ENCODE measurements around the gene CLEC4D. TPM values are rescaled to one million over a fixed set of nuclear protein-coding genes. Genes with fewer than 3 reads are reported as not detected.
"Not testable (repeated sequence)": the region's sequence is repeated elsewhere in the genome, so short reads cannot be mapped to it uniquely, and the experiment has no call there.

CLEC4D gene
- under 1 TPM in 1 of 6 donors, not detected in 5; 0.51 TPM for polyA plus RNA-seq (ENCODE audit: low read depth in 6 of 6)

- DNase-seq (no peak), ATAC-seq (ENCODE audit: low read depth in 2 of 2) (no peak)
- Mint-ChIP-seq H3K27ac (no peak within 1 kb of the TSS), H3K27me3 (peaks cover 32 to 62% (median 56%) of the 10 kb centered on the region in 3 donors), H3K4me1 (peaks cover 6 to 17% (median 13%) of the 10 kb centered on the region in 3 donors), H3K36me3 (no peaks in the 10 kb centered on the region), H3K9me3 (peaks cover 0 to 1% (median 0%) of the 10 kb centered on the region in 7 donors), H3K4me3 (no peak within 1 kb of the TSS)
Observed at GRCh38 chr12:8513256-8513655, at the start of gene CLEC4D. CLEC4D (plus strand) TSS chr12:8513503; CDS start chr12:8513733, 230 bp downstream.

GRCh38 chr12:8465301-8465996 lies 47.9 kb upstream of the CLEC4D start:
- Mint-ChIP-seq H3K27ac (no peak overlapping the region), H3K27me3 (peaks cover 25 to 27% (median 26%) of the 10 kb centered on the region in 3 donors), H3K36me3 (no peaks in the 10 kb centered on the region), H3K9me3 (peaks cover 0 to 17% (median 5%) of the 10 kb centered on the region in 7 donors), H3K4me1 (no peaks in the 10 kb centered on the region), H3K4me3 (no peak overlapping the region)
- DNase-seq (no peak), ATAC-seq (ENCODE audit: low read depth in 2 of 2) (no peak)

DNA sequence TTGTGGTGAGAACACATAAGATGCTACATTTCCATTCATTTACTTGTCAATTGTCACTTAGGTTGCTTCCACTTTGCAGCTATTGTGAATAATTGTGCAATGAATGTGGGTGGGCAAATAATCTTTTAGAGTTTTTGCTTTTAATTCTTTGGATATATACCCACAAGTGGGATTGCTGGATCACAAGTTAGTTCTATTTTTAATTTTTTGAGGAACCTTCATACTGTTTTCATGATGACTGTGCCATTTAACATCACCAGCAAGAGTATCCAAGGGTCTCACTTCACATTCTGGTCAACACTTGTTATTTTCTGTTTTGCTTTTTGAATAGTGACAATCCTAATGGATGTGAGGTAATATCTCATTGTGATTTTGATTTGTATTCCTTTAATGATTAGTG lies 47.1 kb upstream of the CLEC4D start:
- H3K9me3 Mint-ChIP-seq, result peaks cover 0 to 17% (median 5%) of the 10 kb centered on the region in 7 donors
- H3K4me3 Mint-ChIP-seq, result no peak overlapping the region
- no peak overlapping the region for H3K27ac Mint-ChIP-seq
- no peaks in the 10 kb centered on the region for H3K4me1 Mint-ChIP-seq
- H3K36me3 Mint-ChIP-seq, result no peaks in the 10 kb centered on the region
- peaks cover 19 to 31% (median 26%) of the 10 kb centered on the region in 3 donors for H3K27me3 Mint-ChIP-seq
- ATAC-seq (ENCODE audit: low read depth in 2 of 2) (no peak), DNase-seq (no peak)

DNA sequence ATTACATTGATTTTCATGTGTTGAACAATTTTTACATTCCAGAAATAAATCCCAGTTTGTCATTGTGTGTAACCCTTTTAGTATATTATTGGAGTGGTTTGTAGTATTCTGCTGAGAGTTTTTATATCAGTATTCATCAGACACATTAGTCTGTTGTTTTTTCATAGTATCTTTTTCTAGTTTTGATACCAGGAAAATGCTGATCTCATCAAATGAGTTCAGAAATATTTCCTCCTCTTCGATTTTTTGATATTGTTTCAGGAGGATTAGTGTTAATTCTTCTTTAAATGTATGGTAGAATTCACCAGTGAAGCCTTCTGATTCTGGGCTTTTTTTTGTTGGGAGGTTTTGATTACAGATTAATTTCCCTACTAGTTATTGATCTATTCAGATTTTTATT lies 42.2 kb upstream of the CLEC4D start:
- Mint-ChIP-seq H3K4me1 (no peaks in the 10 kb centered on the region), H3K36me3 (no peaks in the 10 kb centered on the region), H3K9me3 (peaks cover 0 to 26% (median 5%) of the 10 kb centered on the region in 7 donors), H3K27me3 (peaks cover 32 to 59% (median 35%) of the 10 kb centered on the region in 3 donors), H3K4me3 (no peak overlapping the region), H3K27ac (no peak overlapping the region)
- DNase-seq, result no peak
- no peak for ATAC-seq (ENCODE audit: low read depth in 2 of 2)

DNA sequence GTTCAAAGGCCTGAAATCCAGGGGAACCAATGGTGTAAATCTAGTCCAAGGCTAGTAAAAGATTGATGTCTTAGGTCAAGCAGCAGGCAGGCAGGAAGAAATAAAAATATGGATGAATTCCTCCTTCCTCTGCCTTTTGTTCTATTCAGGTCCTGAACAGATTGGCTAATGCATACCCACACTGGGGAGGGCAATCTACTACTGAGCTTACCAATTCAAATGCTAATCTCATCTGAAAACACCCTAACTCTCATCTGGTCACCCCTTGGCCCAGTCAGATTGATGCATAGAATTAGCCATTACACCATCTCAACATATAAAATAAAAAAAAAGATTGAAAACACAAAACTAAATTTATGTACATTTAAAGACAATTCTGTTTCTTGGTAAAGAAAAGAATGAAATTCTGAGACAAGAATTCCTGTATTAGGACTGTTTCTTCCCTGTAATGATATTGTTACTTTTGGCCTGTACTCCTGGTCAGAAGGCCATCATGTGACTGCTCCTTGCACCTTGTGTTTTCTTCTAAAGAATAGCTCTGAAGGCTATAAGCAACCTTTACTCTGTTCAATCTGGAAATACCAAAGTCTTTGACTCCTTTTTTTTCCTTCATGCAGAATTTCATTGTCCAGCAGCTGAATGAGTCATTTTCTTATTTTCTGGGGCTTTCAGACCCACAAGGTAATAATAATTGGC lies 37.6 kb upstream of the CLEC4D start:
- Mint-ChIP-seq H3K27me3 (peaks cover 21 to 42% (median 26%) of the 10 kb centered on the region in 3 donors), H3K27ac (no peak overlapping the region), H3K4me1 (no peaks in the 10 kb centered on the region), H3K4me3 (no peak overlapping the region), H3K36me3 (no peaks in the 10 kb centered on the region), H3K9me3 (peaks cover 0 to 14% (median 1%) of the 10 kb centered on the region in 7 donors)
- DNase-seq (no peak), ATAC-seq (ENCODE audit: low read depth in 2 of 2) (no peak)

- H3K4me3 Mint-ChIP-seq, result no peak overlapping the region
- no peak for DNase-seq
- no peaks in the 10 kb centered on the region for H3K4me1 Mint-ChIP-seq
- no peaks in the 10 kb centered on the region for H3K36me3 Mint-ChIP-seq
- no peak overlapping the region for H3K27ac Mint-ChIP-seq
- no peak for ATAC-seq (ENCODE audit: low read depth in 2 of 2)
- H3K27me3 Mint-ChIP-seq, result peaks cover 29 to 42% (median 40%) of the 10 kb centered on the region in 3 donors
- peaks cover 3 to 9% (median 4%) of the 10 kb centered on the region in 7 donors for H3K9me3 Mint-ChIP-seq
Observed at GRCh38 chr12:8482571-8483061, 30.7 kb upstream of the CLEC4D start.

DNA sequence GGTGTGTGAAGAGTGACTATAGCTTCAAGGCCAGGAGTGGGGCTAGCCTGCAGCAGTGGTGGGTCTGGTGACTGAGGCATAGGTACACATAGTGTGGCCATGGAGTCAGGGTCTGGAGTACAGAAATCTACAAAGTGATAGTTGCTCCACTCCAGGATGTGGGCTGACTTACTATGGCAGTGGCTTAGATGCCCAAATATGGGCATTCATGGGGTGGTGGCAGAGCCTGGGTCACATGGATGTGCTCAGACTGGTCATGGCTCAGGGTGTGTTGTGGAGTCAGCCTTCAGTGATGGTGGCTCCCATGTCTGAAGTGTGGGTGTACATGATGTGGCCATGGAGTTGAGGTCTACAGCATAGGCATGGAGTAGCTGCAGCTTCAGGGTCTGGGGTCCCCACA lies 30.2 kb upstream of the CLEC4D start:
- H3K36me3 Mint-ChIP-seq, result no peaks in the 10 kb centered on the region
- ATAC-seq (ENCODE audit: low read depth in 2 of 2), result no peak
- H3K27me3 Mint-ChIP-seq, result peaks cover 28 to 44% (median 36%) of the 10 kb centered on the region in 3 donors
- no peaks in the 10 kb centered on the region for H3K4me1 Mint-ChIP-seq
- peak overlapping the region in 1 of 8 donors; percentile 34 for H3K4me3 Mint-ChIP-seq
- no peak for DNase-seq
- peaks cover 3 to 9% (median 5%) of the 10 kb centered on the region in 7 donors for H3K9me3 Mint-ChIP-seq
- H3K27ac Mint-ChIP-seq, result no peak overlapping the region

GRCh38 chr12:8491646-8492530 lies 21.4 kb upstream of the CLEC4D start:
- no peak overlapping the region for H3K27ac Mint-ChIP-seq
- H3K9me3 Mint-ChIP-seq, result peaks cover 0 to 15% (median 5%) of the 10 kb centered on the region in 7 donors
- H3K36me3 Mint-ChIP-seq, result no peaks in the 10 kb centered on the region
- H3K4me1 Mint-ChIP-seq, result peaks cover 0 to 4% (median 0%) of the 10 kb centered on the region in 3 donors
- no peak for DNase-seq
- peaks cover 19 to 40% (median 32%) of the 10 kb centered on the region in 3 donors for H3K27me3 Mint-ChIP-seq
- H3K4me3 Mint-ChIP-seq, result no peak overlapping the region
- no peak for ATAC-seq (ENCODE audit: low read depth in 2 of 2)

- peaks cover 19 to 45% (median 36%) of the 10 kb centered on the region in 3 donors for H3K27me3 Mint-ChIP-seq
- H3K4me3 Mint-ChIP-seq, result no peak overlapping the region
- H3K27ac Mint-ChIP-seq, result no peak overlapping the region
- H3K4me1 Mint-ChIP-seq, result peaks cover 0 to 4% (median 0%) of the 10 kb centered on the region in 3 donors
- ATAC-seq (ENCODE audit: low read depth in 2 of 2) (peak; percentile 48 to 66), DNase-seq (no peak)
- no peaks in the 10 kb centered on the region for H3K36me3 Mint-ChIP-seq
- H3K9me3 Mint-ChIP-seq, result peaks cover 0 to 7% (median 2%) of the 10 kb centered on the region in 7 donors
Observed at GRCh38 chr12:8493084-8493483, 20.2 kb upstream of the CLEC4D start.

DNA sequence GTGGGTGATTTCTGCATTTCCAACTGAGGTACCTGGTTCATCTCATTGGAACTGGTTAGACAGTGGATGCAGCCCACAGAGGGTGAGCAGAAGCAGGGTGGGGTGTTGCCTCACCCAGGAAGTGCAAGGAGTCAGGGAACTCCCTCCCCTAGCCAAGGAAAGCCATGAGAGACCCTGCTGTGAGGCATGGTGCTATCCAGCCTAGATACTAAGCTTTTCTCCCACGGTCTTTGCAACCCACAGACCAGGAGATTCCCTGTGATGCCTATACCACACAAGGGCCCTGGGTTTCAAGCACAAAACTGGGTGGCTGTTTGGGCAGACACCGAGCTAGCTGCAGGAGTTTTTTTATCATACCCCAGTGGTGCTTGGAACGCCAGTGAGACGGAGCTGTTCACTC lies 17.6 kb upstream of the CLEC4D start:
- H3K9me3 Mint-ChIP-seq; DNase-seq; H3K4me1 Mint-ChIP-seq; H3K4me3 Mint-ChIP-seq; H3K36me3 Mint-ChIP-seq; ATAC-seq (ENCODE audit: low read depth in 2 of 2): not testable (repeated sequence)
- Mint-ChIP-seq H3K27me3 (peaks cover 23 to 43% (median 31%) of the 10 kb centered on the region in 3 donors), H3K27ac (peak overlapping the region in 1 of 6 donors; percentile 69)

DNA sequence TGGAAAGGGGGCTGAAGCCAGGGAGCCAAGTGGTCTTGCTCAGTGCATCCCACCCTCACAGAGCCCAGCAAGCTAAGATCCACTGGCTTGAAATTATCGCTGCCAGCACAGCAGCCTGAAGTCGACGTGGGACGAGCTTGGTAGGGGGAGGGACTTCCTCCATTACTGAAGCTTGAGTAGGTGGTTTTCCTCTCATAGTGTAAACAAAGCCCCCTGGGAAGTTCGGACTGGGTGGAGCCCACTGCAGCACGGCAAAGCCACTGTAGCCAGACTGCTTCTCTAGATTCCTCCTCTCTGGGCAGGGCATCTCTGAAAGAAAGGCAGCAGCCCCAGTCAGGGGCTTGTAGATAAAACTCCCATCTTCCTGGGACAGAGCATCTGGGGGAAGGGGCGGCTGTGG lies 17.2 kb upstream of the CLEC4D start:
- H3K4me3 Mint-ChIP-seq; ATAC-seq (ENCODE audit: low read depth in 2 of 2); DNase-seq; H3K9me3 Mint-ChIP-seq; H3K4me1 Mint-ChIP-seq; H3K27ac Mint-ChIP-seq; H3K36me3 Mint-ChIP-seq: not testable (repeated sequence)
- peaks cover 23 to 43% (median 30%) of the 10 kb centered on the region in 3 donors for H3K27me3 Mint-ChIP-seq

DNA sequence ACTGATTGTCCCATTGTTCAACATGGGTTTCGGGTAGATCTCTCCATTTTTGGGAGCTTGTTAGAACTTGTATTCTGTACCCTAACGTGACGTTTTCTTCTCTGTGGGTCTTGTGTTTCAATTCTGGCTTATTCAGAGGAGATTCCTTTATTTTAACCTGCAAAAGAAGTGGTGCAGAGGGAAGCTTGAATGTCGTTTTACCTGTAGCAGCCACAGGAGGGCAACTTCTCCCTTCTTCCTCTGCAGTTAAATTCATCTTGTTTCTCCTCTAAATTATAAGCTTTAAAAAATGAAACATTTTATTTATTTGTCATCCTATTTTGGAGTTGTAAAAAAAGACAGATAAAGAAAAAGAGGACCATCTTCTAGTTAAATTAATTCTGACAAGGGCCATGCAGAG lies 13.7 kb upstream of the CLEC4D start:
- no peak for ATAC-seq (ENCODE audit: low read depth in 2 of 2)
- no peaks in the 10 kb centered on the region for H3K9me3 Mint-ChIP-seq

GRCh38 chr12:8501720-8502119 lies 11.6 kb upstream of the CLEC4D start:
- ATAC-seq (ENCODE audit: low read depth in 2 of 2) (peak; percentile 38 to 50), DNase-seq (no peak)
- Mint-ChIP-seq H3K27me3 (peaks cover 13 to 22% (median 15%) of the 10 kb centered on the region in 3 donors), H3K9me3 (peaks cover 0 to 2% (median 0%) of the 10 kb centered on the region in 7 donors), H3K4me3 (no peak overlapping the region), H3K4me1 (peaks cover 0 to 3% (median 3%) of the 10 kb centered on the region in 3 donors), H3K36me3 (no peaks in the 10 kb centered on the region), H3K27ac (peak overlapping the region in 1 of 6 donors; percentile 65)

More for the DNA sequence above, 13.7 kb upstream of the CLEC4D start:
- H3K4me3 Mint-ChIP-seq, result no peak overlapping the region
- peaks cover 0 to 3% (median 3%) of the 10 kb centered on the region in 3 donors for H3K4me1 Mint-ChIP-seq
- peaks cover 20 to 36% (median 23%) of the 10 kb centered on the region in 3 donors for H3K27me3 Mint-ChIP-seq
- DNase-seq, result no peak
- H3K27ac Mint-ChIP-seq, result no peak overlapping the region
- no peaks in the 10 kb centered on the region for H3K36me3 Mint-ChIP-seq

Data from naive B cell (primary cell).